Measurements from ENCODE around the gene DGKG.

DNA sequence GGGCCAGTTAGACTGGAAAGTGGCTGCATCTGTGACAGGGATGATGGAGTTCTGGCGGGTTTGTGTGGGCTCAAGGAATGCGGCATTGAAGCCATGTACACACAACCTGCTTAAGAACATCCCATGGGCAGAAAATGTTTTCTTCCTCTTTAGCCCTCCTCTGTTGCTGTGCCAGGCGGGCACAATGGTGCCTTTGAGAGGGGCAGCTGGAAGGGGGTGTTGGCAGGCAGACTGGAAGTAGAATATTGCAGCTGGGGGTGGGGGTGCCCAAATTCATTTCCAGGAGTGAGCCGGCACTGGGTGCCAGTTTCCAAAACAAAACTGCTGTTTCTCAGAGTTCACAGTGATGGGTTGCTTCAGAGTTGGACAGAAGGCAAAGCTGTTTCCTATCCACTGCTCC, 161.3 kb downstream of the DGKG start:
- TF ChIP-seq RAD21 (IDR thresholded peaks at IDR 0.05): no peak
- TF ChIP-seq, protein P1, sequence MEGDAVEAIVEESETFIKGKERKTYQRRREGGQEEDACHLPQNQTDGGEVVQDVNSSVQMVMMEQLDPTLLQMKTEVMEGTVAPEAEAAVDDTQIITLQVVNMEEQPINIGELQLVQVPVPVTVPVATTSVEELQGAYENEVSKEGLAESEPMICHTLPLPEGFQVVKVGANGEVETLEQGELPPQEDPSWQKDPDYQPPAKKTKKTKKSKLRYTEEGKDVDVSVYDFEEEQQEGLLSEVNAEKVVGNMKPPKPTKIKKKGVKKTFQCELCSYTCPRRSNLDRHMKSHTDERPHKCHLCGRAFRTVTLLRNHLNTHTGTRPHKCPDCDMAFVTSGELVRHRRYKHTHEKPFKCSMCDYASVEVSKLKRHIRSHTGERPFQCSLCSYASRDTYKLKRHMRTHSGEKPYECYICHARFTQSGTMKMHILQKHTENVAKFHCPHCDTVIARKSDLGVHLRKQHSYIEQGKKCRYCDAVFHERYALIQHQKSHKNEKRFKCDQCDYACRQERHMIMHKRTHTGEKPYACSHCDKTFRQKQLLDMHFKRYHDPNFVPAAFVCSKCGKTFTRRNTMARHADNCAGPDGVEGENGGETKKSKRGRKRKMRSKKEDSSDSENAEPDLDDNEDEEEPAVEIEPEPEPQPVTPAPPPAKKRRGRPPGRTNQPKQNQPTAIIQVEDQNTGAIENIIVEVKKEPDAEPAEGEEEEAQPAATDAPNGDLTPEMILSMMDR (IDR thresholded peaks at IDR 0.05; ENCODE audit: low read depth, low read length, missing input control): no peak
- no peak for TF ChIP-seq GABPA (IDR thresholded peaks at IDR 0.05 in 1 of 2, conservative IDR thresholded peaks at IDR 0.05 in 1 of 2)
- TF ChIP-seq, protein P2, sequence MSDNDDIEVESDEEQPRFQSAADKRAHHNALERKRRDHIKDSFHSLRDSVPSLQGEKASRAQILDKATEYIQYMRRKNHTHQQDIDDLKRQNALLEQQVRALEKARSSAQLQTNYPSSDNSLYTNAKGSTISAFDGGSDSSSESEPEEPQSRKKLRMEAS (IDR thresholded peaks at IDR 0.05): no peak
- TF ChIP-seq, protein P3, sequence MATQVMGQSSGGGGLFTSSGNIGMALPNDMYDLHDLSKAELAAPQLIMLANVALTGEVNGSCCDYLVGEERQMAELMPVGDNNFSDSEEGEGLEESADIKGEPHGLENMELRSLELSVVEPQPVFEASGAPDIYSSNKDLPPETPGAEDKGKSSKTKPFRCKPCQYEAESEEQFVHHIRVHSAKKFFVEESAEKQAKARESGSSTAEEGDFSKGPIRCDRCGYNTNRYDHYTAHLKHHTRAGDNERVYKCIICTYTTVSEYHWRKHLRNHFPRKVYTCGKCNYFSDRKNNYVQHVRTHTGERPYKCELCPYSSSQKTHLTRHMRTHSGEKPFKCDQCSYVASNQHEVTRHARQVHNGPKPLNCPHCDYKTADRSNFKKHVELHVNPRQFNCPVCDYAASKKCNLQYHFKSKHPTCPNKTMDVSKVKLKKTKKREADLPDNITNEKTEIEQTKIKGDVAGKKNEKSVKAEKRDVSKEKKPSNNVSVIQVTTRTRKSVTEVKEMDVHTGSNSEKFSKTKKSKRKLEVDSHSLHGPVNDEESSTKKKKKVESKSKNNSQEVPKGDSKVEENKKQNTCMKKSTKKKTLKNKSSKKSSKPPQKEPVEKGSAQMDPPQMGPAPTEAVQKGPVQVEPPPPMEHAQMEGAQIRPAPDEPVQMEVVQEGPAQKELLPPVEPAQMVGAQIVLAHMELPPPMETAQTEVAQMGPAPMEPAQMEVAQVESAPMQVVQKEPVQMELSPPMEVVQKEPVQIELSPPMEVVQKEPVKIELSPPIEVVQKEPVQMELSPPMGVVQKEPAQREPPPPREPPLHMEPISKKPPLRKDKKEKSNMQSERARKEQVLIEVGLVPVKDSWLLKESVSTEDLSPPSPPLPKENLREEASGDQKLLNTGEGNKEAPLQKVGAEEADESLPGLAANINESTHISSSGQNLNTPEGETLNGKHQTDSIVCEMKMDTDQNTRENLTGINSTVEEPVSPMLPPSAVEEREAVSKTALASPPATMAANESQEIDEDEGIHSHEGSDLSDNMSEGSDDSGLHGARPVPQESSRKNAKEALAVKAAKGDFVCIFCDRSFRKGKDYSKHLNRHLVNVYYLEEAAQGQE (IDR thresholded peaks at IDR 0.05): no peak
- TF ChIP-seq, protein P4, sequence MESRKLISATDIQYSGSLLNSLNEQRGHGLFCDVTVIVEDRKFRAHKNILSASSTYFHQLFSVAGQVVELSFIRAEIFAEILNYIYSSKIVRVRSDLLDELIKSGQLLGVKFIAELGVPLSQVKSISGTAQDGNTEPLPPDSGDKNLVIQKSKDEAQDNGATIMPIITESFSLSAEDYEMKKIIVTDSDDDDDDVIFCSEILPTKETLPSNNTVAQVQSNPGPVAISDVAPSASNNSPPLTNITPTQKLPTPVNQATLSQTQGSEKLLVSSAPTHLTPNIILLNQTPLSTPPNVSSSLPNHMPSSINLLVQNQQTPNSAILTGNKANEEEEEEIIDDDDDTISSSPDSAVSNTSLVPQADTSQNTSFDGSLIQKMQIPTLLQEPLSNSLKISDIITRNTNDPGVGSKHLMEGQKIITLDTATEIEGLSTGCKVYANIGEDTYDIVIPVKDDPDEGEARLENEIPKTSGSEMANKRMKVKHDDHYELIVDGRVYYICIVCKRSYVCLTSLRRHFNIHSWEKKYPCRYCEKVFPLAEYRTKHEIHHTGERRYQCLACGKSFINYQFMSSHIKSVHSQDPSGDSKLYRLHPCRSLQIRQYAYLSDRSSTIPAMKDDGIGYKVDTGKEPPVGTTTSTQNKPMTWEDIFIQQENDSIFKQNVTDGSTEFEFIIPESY (IDR thresholded peaks at IDR 0.05): no peak
- TF ChIP-seq HNF4A (conservative IDR thresholded peaks at IDR 0.05): no peak
- TF ChIP-seq YY1 (IDR thresholded peaks at IDR 0.05): no peak

Measured in liver (tissue), 3 donors.